Epithelial cell of proximal tubule (primary cell): ENCODE data around the gene PEAK1. TPM values are rescaled to one million over a fixed set of nuclear protein-coding genes. Genes with fewer than 3 reads are reported as not detected.
"Not testable (repeated sequence)": the region's sequence is repeated elsewhere in the genome, so short reads cannot be mapped to it uniquely, and the experiment has no call there.

Experiments used
- DNase-seq: peaks from one replicate; pipeline ENCODE4 v3.0.0-alpha.2; 2011; ENCODE audit warnings: low read depth
- H3K4me3 ChIP-seq: 2 replicates; pipeline ENCODE4 v1.5.1; 2011; ENCODE audit warnings: low read depth, mild to moderate bottlenecking, low read length
- total RNA-seq: library from RNA; depleted of rRNA; stranded (reverse); fragments of >200 nt; gene quantifications from 2 replicates; pipeline ENCODE4 v1.2.3, GENCODE V29; 2015
- TF ChIP-seq, protein P1 (sequence below): conservative IDR thresholded peaks from 2 replicates; pipeline ENCODE4 v1.5.1; 2012; ENCODE audit warnings: low read depth, mild to moderate bottlenecking, low read length

The PEAK1 gene
- total RNA-seq, 1 donor from 2014 or later: 8.1 TPM

DNA sequence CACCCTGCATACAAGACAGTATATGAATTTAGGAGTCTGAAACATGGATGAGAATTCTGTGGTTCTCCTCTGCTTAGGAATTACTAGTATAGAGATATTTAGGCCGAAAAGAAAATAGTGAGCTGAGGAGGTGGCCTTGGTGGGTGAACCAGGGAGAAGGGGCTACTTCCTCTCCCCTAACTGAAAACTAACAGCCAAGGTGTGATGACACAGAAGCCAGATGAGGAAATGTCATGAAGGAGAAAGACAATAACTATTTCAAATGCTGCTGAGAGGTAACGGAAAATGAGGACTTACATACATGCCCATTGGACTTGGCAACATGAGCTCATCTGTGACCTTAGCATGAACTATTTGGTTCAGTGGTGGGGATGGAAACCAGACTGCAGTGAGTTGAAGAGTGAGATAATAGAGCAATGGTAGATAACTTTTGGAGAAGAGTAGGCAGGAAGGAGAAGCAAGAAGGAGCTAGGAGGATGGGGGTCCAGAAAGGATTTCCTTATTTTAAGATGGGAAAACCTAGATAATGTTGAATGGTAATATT lies 234.6 kb downstream of the PEAK1 start:
- TF ChIP-seq, protein P1, sequence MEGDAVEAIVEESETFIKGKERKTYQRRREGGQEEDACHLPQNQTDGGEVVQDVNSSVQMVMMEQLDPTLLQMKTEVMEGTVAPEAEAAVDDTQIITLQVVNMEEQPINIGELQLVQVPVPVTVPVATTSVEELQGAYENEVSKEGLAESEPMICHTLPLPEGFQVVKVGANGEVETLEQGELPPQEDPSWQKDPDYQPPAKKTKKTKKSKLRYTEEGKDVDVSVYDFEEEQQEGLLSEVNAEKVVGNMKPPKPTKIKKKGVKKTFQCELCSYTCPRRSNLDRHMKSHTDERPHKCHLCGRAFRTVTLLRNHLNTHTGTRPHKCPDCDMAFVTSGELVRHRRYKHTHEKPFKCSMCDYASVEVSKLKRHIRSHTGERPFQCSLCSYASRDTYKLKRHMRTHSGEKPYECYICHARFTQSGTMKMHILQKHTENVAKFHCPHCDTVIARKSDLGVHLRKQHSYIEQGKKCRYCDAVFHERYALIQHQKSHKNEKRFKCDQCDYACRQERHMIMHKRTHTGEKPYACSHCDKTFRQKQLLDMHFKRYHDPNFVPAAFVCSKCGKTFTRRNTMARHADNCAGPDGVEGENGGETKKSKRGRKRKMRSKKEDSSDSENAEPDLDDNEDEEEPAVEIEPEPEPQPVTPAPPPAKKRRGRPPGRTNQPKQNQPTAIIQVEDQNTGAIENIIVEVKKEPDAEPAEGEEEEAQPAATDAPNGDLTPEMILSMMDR: no peak

DNA sequence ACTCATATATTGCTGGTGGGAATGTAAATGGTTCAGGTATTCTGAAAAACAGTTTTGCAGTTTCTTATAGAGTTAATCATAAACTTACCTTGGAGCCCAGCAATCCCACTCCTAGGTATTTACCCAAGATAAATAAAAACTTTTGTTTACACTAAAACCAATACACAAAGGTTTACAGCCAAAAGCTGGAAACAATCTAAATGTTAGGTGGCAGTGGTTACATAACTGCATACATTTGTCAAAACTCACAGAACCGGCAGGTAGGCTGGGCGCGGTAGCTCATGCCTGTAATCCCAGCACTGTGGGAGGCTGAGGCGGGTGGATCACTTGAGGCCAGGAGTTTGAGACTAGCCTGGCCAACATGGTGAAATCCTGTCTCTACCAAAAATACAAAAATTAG lies 235.6 kb downstream of the PEAK1 start:
- DNase-seq, H3K4me3 ChIP-seq: not testable (repeated sequence)

More for the DNA sequence above, 234.6 kb downstream of the PEAK1 start:
- no peak for DNase-seq
- H3K4me3 ChIP-seq: no peak overlapping the region

DNA sequence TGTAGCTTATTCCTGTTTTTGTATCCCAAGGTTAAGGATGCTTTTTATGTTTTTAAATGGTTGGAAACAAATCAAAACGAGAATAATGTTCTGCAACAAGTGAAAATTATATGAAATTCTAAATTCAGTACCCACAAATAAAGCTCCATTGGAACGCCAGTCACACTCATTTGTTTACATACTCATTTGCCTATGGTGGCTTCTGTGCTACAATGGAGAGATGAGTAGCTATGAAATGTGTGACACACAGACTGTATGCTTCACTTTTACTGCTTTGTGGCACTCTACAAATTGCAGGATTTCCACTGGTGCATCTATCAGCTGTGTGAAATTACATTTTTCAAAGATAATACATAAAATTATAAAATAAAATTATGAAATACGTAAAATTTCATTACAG lies 236.8 kb downstream of the PEAK1 start:
- no peak for DNase-seq
- TF ChIP-seq, protein P1: no peak

DNA sequence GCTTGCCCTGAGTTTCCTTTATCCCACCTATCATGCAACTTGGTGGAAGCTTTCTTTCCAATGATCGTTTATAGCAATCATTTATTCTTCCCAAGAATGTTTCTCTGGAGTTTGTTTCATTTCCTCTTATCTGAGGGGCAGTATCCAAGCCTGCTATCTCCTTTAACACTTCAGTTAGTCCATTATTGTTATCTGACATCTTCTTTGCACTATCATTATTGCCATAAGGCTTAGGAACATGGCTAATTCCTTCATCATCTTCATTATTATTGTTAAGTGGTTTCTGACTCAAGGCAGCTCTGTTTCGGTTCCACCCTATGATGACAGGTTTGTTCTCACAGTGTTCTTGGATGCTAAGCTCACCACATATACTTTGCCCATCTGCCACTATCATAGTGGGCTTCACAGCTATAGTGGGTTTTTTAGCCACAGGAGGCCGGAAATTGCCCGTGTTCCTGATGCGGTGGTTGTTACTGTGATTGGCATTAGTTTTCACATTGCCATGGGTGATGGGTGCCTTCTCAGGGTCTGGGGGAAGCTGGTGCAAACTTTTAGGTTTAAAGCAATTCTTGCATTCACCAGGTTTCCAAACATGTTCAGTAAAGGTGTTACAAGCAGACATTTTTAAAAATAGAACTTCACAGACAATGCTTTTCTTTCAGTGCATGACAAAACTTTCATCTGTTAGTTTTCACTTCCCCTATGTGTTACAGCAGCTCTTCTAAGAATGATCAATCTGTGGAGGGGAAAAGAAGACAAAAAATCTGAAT lies 238.4 kb downstream of the PEAK1 start:
- DNase-seq: no peak
- TF ChIP-seq, protein P1: no peak
- no peak overlapping the region for H3K4me3 ChIP-seq

More for the DNA sequence above, 236.8 kb downstream of the PEAK1 start:
- H3K4me3 ChIP-seq: no peak overlapping the region

DNA sequence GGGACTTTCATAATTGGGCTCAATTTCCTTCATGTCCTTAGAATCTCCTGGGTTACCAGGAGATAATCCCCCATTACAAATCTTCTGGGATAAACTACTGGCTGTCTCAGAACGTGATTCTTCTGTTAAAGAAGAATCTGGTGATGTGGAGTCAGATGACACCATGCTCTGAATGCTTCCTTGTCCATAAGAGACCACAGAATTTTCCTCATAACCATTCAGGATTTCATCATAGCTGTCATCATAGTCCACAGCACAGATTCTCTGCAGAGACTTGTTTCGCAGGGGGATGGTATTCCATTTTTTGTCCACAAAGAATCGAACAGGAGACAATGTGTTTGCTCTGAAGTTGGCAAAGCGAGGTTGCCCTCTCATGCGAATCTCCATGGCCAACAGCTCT lies 239.1 kb downstream of the PEAK1 start:
- no peak overlapping the region for H3K4me3 ChIP-seq
- DNase-seq: no peak
- TF ChIP-seq, protein P1: no peak

DNA sequence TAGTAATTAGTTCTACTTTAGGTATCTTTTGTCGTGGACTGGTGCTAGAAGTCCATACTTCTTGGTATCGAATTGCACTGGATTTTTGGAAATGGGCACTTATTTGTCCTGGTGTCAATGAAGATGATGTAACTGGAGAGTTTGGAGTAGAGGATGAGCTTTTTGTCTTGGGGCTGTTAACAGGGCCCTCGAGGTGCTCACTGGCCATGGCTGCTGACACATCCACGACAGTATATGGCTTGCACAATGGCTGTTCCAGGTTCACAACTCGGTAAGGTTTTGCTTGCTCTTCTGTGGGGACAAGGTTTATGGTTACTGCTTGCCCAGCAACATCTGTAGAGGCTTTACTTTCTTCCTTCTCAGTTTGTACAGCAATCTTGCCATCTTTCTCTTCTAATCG lies 239.6 kb downstream of the PEAK1 start:
- no peak overlapping the region for H3K4me3 ChIP-seq
- TF ChIP-seq, protein P1: no peak
- DNase-seq: no peak

DNA sequence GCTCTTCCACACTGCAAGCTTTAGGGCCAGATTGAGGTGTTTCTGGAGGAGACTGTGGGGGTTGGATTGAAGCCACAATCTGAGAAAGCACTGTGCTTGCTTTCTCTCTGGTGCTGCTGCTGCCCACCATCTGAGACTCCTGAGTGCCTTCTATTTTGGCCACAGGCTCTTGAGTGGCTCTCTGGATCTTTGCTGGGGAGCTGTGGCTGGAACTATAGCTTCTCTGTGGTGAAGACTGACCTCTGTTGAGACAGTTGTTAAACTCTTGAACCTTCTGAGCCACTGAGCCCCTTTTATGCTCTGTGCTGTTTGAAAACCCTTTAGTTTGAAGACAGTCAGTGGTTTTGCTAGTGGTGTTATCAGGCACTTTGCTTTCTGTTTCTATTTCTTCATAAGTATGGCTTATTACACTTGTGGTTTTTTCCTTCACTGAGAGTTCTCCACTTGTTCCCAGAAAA lies 240.3 kb downstream of the PEAK1 start:
- TF ChIP-seq, protein P1: no peak
- no peak overlapping the region for H3K4me3 ChIP-seq
- no peak for DNase-seq
